CD4-positive, alpha-beta T cell treated with Interferon gamma for 1 hour (primary cell): ENCODE results near the gene ABLIM3.
"Not testable (repeated sequence)": the region's sequence is repeated elsewhere in the genome, so short reads cannot be mapped to it uniquely, and the experiment has no call there.

Experiments
- DNase-seq: peaks from one replicate; pipeline ENCODE4 v3.0.0-alpha.2; 2020

The ABLIM3 gene

GRCh38 chr5:149262315-149262714, 121.0 kb downstream of the ABLIM3 start:
- no peak for DNase-seq

DNA sequence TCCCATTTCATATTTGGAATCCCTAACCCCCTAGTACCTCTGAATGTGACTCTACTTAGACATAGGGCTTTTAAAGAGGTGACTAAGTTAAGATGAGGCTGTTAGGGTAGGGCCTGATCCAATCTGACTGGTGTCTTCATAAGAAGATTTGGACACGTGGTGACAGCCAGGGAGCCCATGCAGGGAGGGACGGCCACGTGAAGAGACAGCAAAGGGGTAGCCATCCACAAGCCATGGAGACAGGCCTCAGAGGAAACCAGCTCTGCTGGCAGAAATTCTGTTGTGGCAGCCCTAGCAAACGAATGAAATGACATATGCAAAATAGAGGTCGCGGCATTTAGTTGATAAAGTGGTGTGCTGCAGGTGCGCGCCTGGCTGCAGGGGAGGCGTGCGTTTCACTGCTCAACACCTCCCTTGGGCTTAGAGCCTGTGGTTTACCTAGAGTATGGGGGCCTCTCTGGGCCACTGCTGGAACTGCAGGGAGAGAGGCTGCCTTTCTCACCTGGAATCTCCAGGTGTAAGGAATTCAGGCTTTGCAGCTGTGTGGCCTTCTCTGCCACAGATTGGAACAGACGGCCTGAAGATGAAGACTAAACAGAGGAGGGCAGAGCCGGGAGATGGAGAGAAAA, 123.3 kb downstream of the ABLIM3 start:
- peak; percentile 29 for DNase-seq

GRCh38 chr5:149265068-149265465, 123.8 kb downstream of the ABLIM3 start:
- DNase-seq: no peak

- no peak for DNase-seq
Observed at GRCh38 chr5:149265597-149265996, 124.3 kb downstream of the ABLIM3 start.

GRCh38 chr5:149267241-149267973, 126.1 kb downstream of the ABLIM3 start:
- no peak for DNase-seq

- no peak for DNase-seq
Observed at GRCh38 chr5:149268928-149269557, 127.8 kb downstream of the ABLIM3 start.

GRCh38 chr5:149271195-149271715, 130.0 kb downstream of the ABLIM3 start:
- DNase-seq: no peak

DNA sequence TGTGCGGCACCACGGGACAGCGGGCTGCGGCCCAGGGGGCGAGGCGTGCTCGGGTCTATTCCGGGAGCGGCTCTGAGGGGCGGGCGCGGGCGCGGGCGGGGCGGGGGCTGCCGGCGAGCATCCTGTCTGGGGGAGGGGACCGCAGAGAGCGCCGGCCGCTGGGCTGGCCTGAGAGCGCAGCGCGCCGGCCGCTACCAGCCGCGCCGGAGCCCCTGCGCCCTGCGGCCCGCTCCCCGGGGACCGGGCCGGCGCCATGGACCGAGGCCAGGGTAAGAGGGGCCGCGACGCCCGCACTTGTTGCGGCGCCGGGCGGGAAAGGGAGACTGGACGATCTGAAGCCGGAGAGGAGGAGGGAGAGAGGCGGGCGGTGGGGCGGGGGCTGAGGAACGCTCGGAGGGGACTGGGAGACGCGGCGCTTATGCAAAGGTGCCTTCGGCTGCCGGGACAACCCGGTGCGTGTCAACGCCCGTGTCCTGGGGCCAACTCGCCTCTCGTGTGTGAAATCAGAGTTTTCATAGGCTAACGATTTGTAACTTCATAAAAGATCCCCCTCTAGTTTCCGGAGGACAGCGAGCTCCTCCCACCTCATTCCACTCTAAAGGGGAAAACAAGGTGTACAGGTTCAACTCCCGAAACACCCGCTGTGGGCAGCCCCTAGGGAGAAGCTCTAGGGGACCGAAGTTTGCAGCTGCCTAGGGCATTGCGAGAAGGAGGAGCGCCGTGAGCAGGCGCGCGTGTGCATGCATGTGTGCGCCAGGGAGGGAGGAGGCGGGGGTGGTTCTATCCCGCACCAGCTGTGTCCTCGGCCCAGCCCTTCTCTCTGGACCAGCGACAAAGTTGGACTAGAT, 130.6 kb downstream of the ABLIM3 start, which contains the start of gene AFAP1L1:
AFAP1L1 (plus strand) TSS at position 144 of the 848 bp plus-strand sequence; CDS start at position 254, 110 bp downstream.
- no peak for DNase-seq

- DNase-seq: not testable (repeated sequence)
Observed at GRCh38 chr5:149272781-149273180, 131.5 kb downstream of the ABLIM3 start.

DNA sequence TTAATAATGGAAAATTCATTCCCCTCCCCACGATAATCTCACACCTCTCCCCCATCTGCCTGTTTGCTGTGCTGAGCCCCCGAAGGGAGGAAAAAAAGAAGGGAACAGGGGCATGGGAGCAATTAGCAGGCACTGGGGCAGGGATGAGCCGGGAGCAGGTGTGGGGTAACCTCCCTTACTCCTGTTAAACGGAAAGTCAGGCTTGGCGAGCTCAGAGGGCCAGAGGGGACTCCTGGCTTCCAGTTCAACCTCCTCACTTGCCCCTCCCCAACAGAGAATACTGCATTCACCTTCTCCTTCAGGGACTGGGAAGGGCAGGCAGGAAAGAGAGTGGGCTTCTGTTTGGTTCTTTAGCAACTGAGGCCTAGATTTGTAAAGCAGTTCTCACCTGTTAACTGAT, 131.9 kb downstream of the ABLIM3 start:
- DNase-seq: no peak

DNA sequence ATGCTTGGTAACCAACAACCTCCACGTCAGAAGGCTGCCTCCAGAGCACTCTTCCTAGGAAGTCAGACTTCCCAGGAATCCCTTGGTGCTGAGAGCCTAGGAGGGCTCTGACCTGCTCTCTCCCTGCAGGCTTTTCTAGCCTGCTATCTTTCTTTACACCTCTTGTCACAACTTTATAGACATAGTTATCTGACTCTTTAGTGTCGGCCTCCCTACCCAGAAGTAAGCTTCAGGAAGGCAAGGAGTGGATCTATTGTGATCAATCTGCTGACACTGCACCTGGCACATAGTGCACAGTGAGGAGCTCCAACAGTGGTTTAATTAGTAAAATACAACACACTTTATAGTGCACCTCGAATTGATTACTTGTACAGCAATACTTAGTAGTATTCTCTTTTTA, 132.7 kb downstream of the ABLIM3 start:
- no peak for DNase-seq

DNA sequence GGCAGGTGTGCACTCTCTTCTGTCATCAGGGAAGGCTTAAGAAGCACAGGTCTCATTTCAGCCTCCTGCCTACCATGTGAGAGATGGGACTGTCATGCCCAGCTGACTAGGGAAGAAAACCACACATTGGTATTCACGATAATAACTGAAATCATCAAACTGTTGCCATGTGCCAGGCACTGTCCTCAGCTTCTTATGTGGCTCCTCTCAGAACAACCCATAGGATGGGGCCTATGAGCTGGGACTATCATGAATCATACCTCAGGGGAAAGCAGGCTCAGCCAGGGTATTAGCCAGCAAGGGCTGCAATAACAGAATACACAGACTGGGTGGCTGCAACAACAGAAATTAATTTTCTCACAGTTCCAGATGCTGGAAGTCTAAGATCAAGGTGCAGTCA, 133.6 kb downstream of the ABLIM3 start:
- no peak for DNase-seq

DNA sequence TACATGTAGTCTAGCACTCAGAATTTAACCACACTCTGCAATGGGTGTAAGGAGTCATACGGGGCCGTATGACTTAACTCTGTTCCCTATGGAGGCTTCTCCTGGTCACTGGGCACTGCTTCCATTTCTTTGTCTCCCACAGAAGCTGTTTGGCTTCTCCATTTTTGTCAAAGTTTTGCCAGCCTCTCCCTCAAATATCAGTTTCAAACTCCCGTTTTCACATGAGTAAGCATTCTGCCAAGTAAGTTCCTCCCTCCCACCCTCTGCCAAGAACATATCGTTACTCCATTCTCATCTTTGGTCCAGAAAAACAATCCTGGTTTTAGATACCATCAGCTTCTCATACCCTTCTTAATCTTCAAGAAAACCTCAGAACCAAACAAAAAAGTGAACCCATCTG, 136.5 kb downstream of the ABLIM3 start:
- no peak for DNase-seq

DNA sequence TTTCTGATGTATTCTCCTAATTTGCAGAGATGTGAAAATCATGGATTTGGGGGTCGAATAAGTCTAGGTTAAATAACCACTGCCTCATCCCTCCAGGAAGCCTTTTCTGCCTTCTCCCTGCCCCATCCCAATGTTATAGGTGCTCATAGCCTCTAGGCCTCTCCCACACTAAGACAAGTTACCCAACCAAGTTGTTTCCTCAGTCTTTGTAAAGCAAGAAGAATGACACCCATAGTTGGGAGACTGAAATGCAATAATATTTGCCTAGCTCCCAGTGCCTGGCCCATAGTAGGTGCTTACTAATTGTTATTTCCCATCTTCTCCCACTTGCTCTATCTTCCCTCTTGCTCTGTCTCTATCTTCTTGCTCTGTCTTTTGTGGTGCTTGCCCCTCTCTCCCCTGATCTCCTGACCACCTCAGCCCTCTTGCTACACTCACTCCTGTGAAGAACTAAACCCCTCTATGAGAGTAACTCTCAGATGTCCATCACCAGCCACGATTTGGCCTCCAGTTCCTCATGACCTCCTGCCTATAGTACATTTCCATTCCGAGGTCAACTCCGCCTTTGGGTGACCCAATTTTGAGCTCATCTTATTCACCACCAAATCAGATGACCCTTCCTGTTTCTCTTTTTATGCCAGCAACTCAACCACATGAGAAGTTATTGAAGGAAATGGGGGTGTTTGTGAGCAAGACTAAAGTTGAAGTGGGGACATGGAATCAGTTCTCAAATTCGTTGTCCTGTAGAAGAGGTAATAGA, 137.3 kb downstream of the ABLIM3 start:
- DNase-seq: no peak

GRCh38 chr5:149279661-149280060, 138.4 kb downstream of the ABLIM3 start:
- no peak for DNase-seq

- no peak for DNase-seq
Observed at GRCh38 chr5:149280124-149280523, 138.8 kb downstream of the ABLIM3 start.

DNA sequence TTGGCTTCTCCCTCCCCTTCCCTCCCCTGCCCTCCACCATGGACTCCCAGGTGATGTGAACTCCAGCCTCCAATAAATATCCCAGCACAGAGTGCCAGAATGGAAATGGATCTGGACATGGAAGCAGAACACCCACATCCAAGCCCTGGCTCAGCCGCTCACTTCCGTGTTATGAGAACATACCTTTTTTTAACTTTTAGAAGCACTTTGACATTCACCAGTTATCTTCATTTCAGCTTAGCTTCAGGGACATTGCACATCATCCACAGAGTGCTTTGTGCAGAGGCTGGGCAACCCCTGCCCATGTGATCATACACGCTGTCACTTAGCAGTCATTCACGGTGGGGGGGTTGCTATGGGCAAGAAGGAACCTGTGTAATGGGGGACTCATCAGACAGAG, 139.5 kb downstream of the ABLIM3 start:
- no peak for DNase-seq

GRCh38 chr5:149282027-149282965, 141.0 kb downstream of the ABLIM3 start:
- DNase-seq: no peak

DNA sequence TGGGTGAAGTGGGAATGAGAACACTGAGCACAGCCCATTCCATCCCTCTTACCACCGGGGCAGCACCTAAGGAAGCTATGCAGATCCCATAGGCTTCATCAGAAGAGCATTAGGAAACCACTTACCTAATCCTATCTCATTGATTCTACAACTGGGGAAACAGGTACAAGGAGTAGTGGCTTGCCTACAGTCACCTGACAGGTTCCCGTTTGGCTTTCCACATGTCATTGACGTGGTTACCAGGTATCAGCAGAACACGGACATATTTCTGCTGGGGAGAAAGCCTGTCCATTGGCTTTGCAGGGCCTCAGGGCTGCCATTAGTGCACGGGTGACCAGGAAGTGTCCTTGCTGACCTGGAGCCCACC, 141.7 kb downstream of the ABLIM3 start:
- no peak for DNase-seq

DNA sequence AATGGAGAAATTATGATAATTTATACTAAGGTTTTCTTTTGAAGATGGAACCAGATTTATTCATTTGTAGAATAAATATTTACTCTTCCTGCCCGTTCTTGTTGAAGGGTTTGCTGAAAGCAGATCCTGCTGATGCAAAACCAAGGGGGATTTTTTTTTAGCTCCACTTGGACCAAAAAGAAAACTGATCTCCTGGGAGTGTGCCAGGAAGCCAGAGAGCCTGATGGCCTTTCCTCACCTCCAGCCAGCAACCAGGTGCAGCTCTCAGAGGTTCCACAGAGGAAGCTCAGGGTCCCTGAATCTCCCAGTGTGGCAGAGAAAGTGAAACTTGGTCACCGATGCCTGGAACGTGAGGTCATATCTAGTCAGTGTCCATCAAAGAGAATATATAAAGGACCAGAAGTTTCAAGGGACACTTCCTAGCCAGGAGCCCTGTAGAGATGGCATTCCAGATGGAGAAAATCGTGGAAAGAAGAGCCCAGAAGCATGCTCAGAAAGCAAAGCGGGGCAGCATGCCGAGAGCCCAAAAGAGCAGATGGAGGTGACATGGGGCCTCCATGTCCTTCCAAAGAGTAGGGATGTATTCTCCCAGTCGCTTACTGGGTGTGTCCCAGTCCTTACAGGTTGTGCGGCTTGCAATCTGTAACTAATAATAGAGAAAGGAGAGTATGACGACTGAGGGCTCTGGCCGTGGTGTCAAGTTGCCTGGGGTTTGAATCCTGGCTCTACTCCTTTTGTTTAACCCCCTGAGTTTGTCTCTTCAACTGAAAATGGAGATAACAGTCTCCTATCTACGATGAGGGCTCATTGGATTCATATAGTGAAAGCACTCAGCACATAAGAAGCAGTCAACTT, 142.6 kb downstream of the ABLIM3 start:
- no peak for DNase-seq
